ENCODE measurements around the gene KCNJ10.

GRCh38 chr1:159965263-159965662 lies 104.7 kb downstream of the KCNJ10 start:
- no peak for TF ChIP-seq CTCF (IDR thresholded peaks at IDR 0.05)
- no peak for TF ChIP-seq POLR2A (IDR thresholded peaks at IDR 0.05)

Measured in right lobe of liver (tissue), 4 donors.